Measurements from ENCODE around the gene DNAH5. TPM values are rescaled to one million over a fixed set of nuclear protein-coding genes. Genes with fewer than 3 reads are reported as not detected.
A peak's percentile ranks its signal among the peaks of the same experiment; 100 is the strongest.

Gene DNAH5
- total RNA-seq, 1 donor: 0.36 TPM

- Histone ChIP-seq H3K79me2 (ENCODE audit: insufficient read depth, low read length) (no peaks in the 10 kb centered on the region), H3K27ac (ENCODE audit: low read depth, low read length) (no peak overlapping the region), H3K4me2 (ENCODE audit: insufficient read depth, low read length) (no peak overlapping the region), H3K9me3 (ENCODE audit: low read depth, low read length) (no peaks in the 10 kb centered on the region), H2AFZ (ENCODE audit: low read length) (no peak overlapping the region), H3K4me3 (ENCODE audit: insufficient read depth, low read length) (no peak overlapping the region), H3K4me1 (ENCODE audit: insufficient read depth, low read length) (peaks cover 3% of the 10 kb centered on the region), H3K27me3 (ENCODE audit: insufficient read depth, low read length) (peaks cover 26% of the 10 kb centered on the region), H3K36me3 (ENCODE audit: insufficient read depth, low read length) (no peaks in the 10 kb centered on the region), H4K20me1 (ENCODE audit: insufficient read depth, low read length) (no peaks in the 10 kb centered on the region)
- TF ChIP-seq CTCF (IDR thresholded peaks at IDR 0.05; ENCODE audit: extremely low read depth, low read depth, low read length): no peak
- DNase-seq (ENCODE audit: insufficient read length, low spot score, missing footprints): no peak
Measured at GRCh38 chr5:13975246-13975645, 30.8 kb upstream of the DNAH5 start.

GRCh38 chr5:13973724-13974123, 29.2 kb upstream of the DNAH5 start:
- H2AFZ ChIP-seq (ENCODE audit: low read length): no peak overlapping the region
- no peaks in the 10 kb centered on the region for H4K20me1 ChIP-seq (ENCODE audit: insufficient read depth, low read length)
- H3K79me2 ChIP-seq (ENCODE audit: insufficient read depth, low read length): no peaks in the 10 kb centered on the region
- H3K9me3 ChIP-seq (ENCODE audit: low read depth, low read length): no peaks in the 10 kb centered on the region
- no peaks in the 10 kb centered on the region for H3K36me3 ChIP-seq (ENCODE audit: insufficient read depth, low read length)
- H3K27ac ChIP-seq (ENCODE audit: low read depth, low read length): no peak overlapping the region
- H3K4me2 ChIP-seq (ENCODE audit: insufficient read depth, low read length): no peak overlapping the region
- peaks cover 30% of the 10 kb centered on the region for H3K27me3 ChIP-seq (ENCODE audit: insufficient read depth, low read length)
- peaks cover 3% of the 10 kb centered on the region for H3K4me1 ChIP-seq (ENCODE audit: insufficient read depth, low read length)
- no peak overlapping the region for H3K4me3 ChIP-seq (ENCODE audit: insufficient read depth, low read length)
- TF ChIP-seq CTCF (IDR thresholded peaks at IDR 0.05; ENCODE audit: extremely low read depth, low read depth, low read length): no peak
- no peak for DNase-seq (ENCODE audit: insufficient read length, low spot score, missing footprints)

GRCh38 chr5:13972029-13972428, 27.5 kb upstream of the DNAH5 start:
- Histone ChIP-seq H3K4me3 (ENCODE audit: insufficient read depth, low read length) (no peak overlapping the region), H2AFZ (ENCODE audit: low read length) (no peak overlapping the region)

GRCh38 chr5:13957032-13957645, 12.7 kb upstream of the DNAH5 start:
- peak; percentile 69 for TF ChIP-seq CTCF (IDR thresholded peaks at IDR 0.05; ENCODE audit: extremely low read depth, low read depth, low read length)
- Histone ChIP-seq H4K20me1 (ENCODE audit: insufficient read depth, low read length) (no peaks in the 10 kb centered on the region), H3K9me3 (ENCODE audit: low read depth, low read length) (no peaks in the 10 kb centered on the region), H3K36me3 (ENCODE audit: insufficient read depth, low read length) (no peaks in the 10 kb centered on the region), H3K27me3 (ENCODE audit: insufficient read depth, low read length) (peaks cover 14% of the 10 kb centered on the region), H3K79me2 (ENCODE audit: insufficient read depth, low read length) (no peaks in the 10 kb centered on the region), H2AFZ (ENCODE audit: low read length) (no peak overlapping the region), H3K4me2 (ENCODE audit: insufficient read depth, low read length) (no peak overlapping the region), H3K27ac (ENCODE audit: low read depth, low read length) (no peak overlapping the region), H3K4me3 (ENCODE audit: insufficient read depth, low read length) (no peak overlapping the region), H3K4me1 (ENCODE audit: insufficient read depth, low read length) (no peaks in the 10 kb centered on the region)
- peak; percentile 85 for DNase-seq (ENCODE audit: insufficient read length, low spot score, missing footprints)

More at GRCh38 chr5:13972029-13972428, 27.5 kb upstream of the DNAH5 start:
- TF ChIP-seq CTCF (IDR thresholded peaks at IDR 0.05; ENCODE audit: extremely low read depth, low read depth, low read length): no peak
- H3K4me1 ChIP-seq (ENCODE audit: insufficient read depth, low read length): peaks cover 1% of the 10 kb centered on the region
- no peaks in the 10 kb centered on the region for H3K36me3 ChIP-seq (ENCODE audit: insufficient read depth, low read length)
- DNase-seq (ENCODE audit: insufficient read length, low spot score, missing footprints): no peak
- H3K79me2 ChIP-seq (ENCODE audit: insufficient read depth, low read length): no peaks in the 10 kb centered on the region
- H3K9me3 ChIP-seq (ENCODE audit: low read depth, low read length): no peaks in the 10 kb centered on the region
- H3K27ac ChIP-seq (ENCODE audit: low read depth, low read length): no peak overlapping the region
- peaks cover 30% of the 10 kb centered on the region for H3K27me3 ChIP-seq (ENCODE audit: insufficient read depth, low read length)
- H3K4me2 ChIP-seq (ENCODE audit: insufficient read depth, low read length): no peak overlapping the region
- H4K20me1 ChIP-seq (ENCODE audit: insufficient read depth, low read length): no peaks in the 10 kb centered on the region

Data from osteoblast (primary cell).